H1 (cell line): ENCODE measurements around the gene PCDH20. TPM values are rescaled to one million over a fixed set of nuclear protein-coding genes. Genes with fewer than 3 reads are reported as not detected.

Experiments used
- CTCF ChIA-PET: fragments of 300-600 bp; sonication (Branson Sonifier 250); formaldehyde crosslinking; loops from one replicate; lab custom pipeline; 2021; ENCODE audit not compliant: partially characterized antibody; lab: Charles Lee
- POLR2A ChIA-PET: fragments of 300-600 bp; sonication (Branson Sonifier 250); formaldehyde crosslinking; loops from one replicate; lab custom pipeline; 2021; ENCODE audit warnings: inconsistent platforms; ENCODE audit not compliant: partially characterized antibody; lab: Charles Lee
- DNase-seq, 2 experiments: peaks; one replicate each; pipeline versions ENCODE4 v3.0.0 to v3.0.0-alpha.2; 2010 to 2022; ENCODE audit warnings: low spot score in 2 of 2, low read depth in 1 of 2, mixed read lengths in 1 of 2
- FAIRE-seq: peaks from 2 replicates; lab custom pipeline; 2011; peaks lifted over from hg19 to GRCh38; lab: Jason Lieb, UNC
- H2AFZ ChIP-seq: 2 replicates; pipeline ENCODE4 v1.8.1; 2012; ENCODE audit warnings: low read length, inconsistent platforms
- H2AK5ac ChIP-seq: 2 replicates; pipeline ENCODE4 v1.6.1; 2013; ENCODE audit warnings: low read depth, low read length
- H2BK120ac ChIP-seq: replicated peaks from 2 replicates; pipeline ENCODE3; 2013; ENCODE audit warnings: low read depth, low read length, inconsistent platforms
- H2BK12ac ChIP-seq: 2 replicates; pipeline ENCODE4 v1.6.1; 2013; ENCODE audit warnings: low read depth, low read length
- H2BK15ac ChIP-seq: 2 replicates; pipeline ENCODE4 v1.6.1; 2013; ENCODE audit warnings: low read length
- H2BK20ac ChIP-seq: 2 replicates; pipeline ENCODE4 v1.6.1; 2013; ENCODE audit warnings: low read length
- H2BK5ac ChIP-seq: 2 replicates; pipeline ENCODE4 v1.6.1; 2013; ENCODE audit warnings: low read depth, low read length
- H3K14ac ChIP-seq: 2 replicates; pipeline ENCODE4 v1.6.1; 2013; ENCODE audit warnings: inconsistent platforms; ENCODE audit not compliant: insufficient read length
- H3K18ac ChIP-seq: 2 replicates; pipeline ENCODE4 v1.6.1; 2013; ENCODE audit warnings: low read length; ENCODE audit errors: extremely low read depth
- H3K23ac ChIP-seq: 2 replicates; pipeline ENCODE4 v1.6.1; 2013; ENCODE audit warnings: inconsistent platforms; ENCODE audit not compliant: insufficient read length
- H3K23me2 ChIP-seq: 2 replicates; pipeline ENCODE4 v1.6.1; 2013; ENCODE audit warnings: low read depth, low read length
- H3K27ac ChIP-seq: 2 replicates; pipeline ENCODE4 v1.6.1; 2011; ENCODE audit warnings: low read depth, low read length, inconsistent platforms
- H3K27me3 ChIP-seq, 4 experiments: replicated peaks in 1 of 4; 1 replicate in 1 of 4; 2 replicates in 3 of 4; pipeline versions ENCODE4 v1.6.1 to v1.8.1; 2011 to 2013; ENCODE audit warnings: low read length in 3 of 4, mild to moderate bottlenecking in 3 of 4, inconsistent platforms in 2 of 4, mixed read lengths in 2 of 4, moderate library complexity in 1 of 4; ENCODE audit not compliant: control insufficient read depth in 3 of 4, insufficient read depth in 3 of 4; ENCODE audit errors: extremely low read depth in 1 of 4
- H3K36me3 ChIP-seq, 4 experiments: 2 replicates each; pipeline versions ENCODE4 v1.6.1 to v1.8.1; 2011 to 2013; ENCODE audit warnings: mild to moderate bottlenecking in 4 of 4, low read length in 3 of 4, moderate library complexity in 2 of 4, control low read depth in 1 of 4, inconsistent platforms in 1 of 4; ENCODE audit not compliant: insufficient read depth in 4 of 4, control insufficient read depth in 2 of 4
- H3K4ac ChIP-seq: replicated peaks from 2 replicates; pipeline ENCODE3; 2013; ENCODE audit warnings: low read length, low read depth, mixed read lengths, inconsistent platforms; ENCODE audit not compliant: insufficient read length
- H3K4me1 ChIP-seq, 4 experiments: replicated peaks in 1 of 4; 1 replicate in 1 of 4; 2 replicates in 3 of 4; pipeline versions ENCODE4 v1.6.1 to v1.8.1; 2011 to 2013; ENCODE audit warnings: low read length in 3 of 4, inconsistent platforms in 2 of 4, mixed read lengths in 1 of 4; ENCODE audit not compliant: insufficient read depth in 4 of 4, control insufficient read depth in 3 of 4
- H3K4me2 ChIP-seq, 2 experiments: 2 replicates each; pipeline versions ENCODE4 v1.6.1 to v1.8.1; 2011 to 2013; ENCODE audit warnings: low read depth in 2 of 2, low read length in 2 of 2, control low read depth in 1 of 2, inconsistent platforms in 1 of 2, mild to moderate bottlenecking in 1 of 2; ENCODE audit not compliant: insufficient read depth in 1 of 2
- H3K4me3 ChIP-seq, 4 experiments: fragments of 200-600, 300-600 bp in 1 of 4; sonication (generic), shearing (Covaris generic), sonication (Bioruptor Twin) in 1 of 4; 2 replicates each; pipeline versions ENCODE4 v1.5.1 to v1.8.1; 2011 to 2016; ENCODE audit warnings: low read length in 4 of 4, low read depth in 3 of 4, control low read depth in 2 of 4, inconsistent platforms in 2 of 4, mild to moderate bottlenecking in 2 of 4, mixed read lengths in 1 of 4, moderate library complexity in 1 of 4; ENCODE audit not compliant: insufficient read depth in 2 of 4; ENCODE audit errors: extremely low read depth in 1 of 4
- H3K56ac ChIP-seq: replicated peaks from 2 replicates; pipeline ENCODE3; 2013; ENCODE audit warnings: low read depth, mild to moderate bottlenecking, mixed read lengths, low read length, inconsistent platforms; ENCODE audit not compliant: insufficient read length
- H3K79me1 ChIP-seq: 2 replicates; pipeline ENCODE4 v1.6.1; 2013; ENCODE audit warnings: low read depth, low read length, control low read depth
- H3K79me2 ChIP-seq, 2 experiments: 2 replicates each; pipeline versions ENCODE4 v1.6.1 to v1.8.1; 2012 to 2013; ENCODE audit warnings: low read length in 2 of 2, mild to moderate bottlenecking in 2 of 2, inconsistent platforms in 1 of 2; ENCODE audit not compliant: insufficient read depth in 2 of 2, control insufficient read depth in 1 of 2
- H3K9ac ChIP-seq, 4 experiments: replicated peaks in 1 of 4; 1 replicate in 1 of 4; 2 replicates in 3 of 4; pipeline versions ENCODE4 v1.6.1 to v1.8.1; 2011 to 2013; ENCODE audit warnings: low read depth in 3 of 4, low read length in 3 of 4, control low read depth in 2 of 4, mild to moderate bottlenecking in 2 of 4, moderate library complexity in 2 of 4, inconsistent platforms in 1 of 4; ENCODE audit errors: extremely low read depth in 1 of 4
- H3K9me3 ChIP-seq, 2 experiments: 2 replicates each; pipeline versions ENCODE4 v1.6.1 to v1.8.1; 2012 to 2013; ENCODE audit warnings: mild to moderate bottlenecking in 2 of 2, moderate library complexity in 2 of 2, control low read depth in 1 of 2, inconsistent platforms in 1 of 2, low read depth in 1 of 2, low read length in 1 of 2, mixed read lengths in 1 of 2; ENCODE audit not compliant: insufficient read depth in 2 of 2
- H4K20me1 ChIP-seq, 2 experiments: replicated peaks in 1 of 2; 2 replicates each; pipeline versions ENCODE3 to v1.8.1; 2011 to 2013; ENCODE audit warnings: inconsistent platforms in 2 of 2, low read length in 2 of 2, mild to moderate bottlenecking in 1 of 2; ENCODE audit not compliant: insufficient read depth in 2 of 2, control insufficient read depth in 1 of 2
- H4K5ac ChIP-seq: 2 replicates; pipeline ENCODE4 v1.6.1; 2013; ENCODE audit warnings: low read length, low read depth, mixed read lengths, inconsistent platforms; ENCODE audit not compliant: insufficient read length
- H4K8ac ChIP-seq: 2 replicates; pipeline ENCODE4 v1.8.0; 2013; ENCODE audit warnings: mild to moderate bottlenecking, moderate library complexity, low read length, inconsistent platforms; ENCODE audit not compliant: insufficient read depth; ENCODE audit errors: extremely low read depth
- H4K91ac ChIP-seq: replicated peaks from 2 replicates; pipeline ENCODE3; 2013; ENCODE audit warnings: low read length, mixed read lengths, inconsistent platforms; ENCODE audit not compliant: insufficient read length
- ASH2L ChIP-seq: fragments of 200-600, 300-600 bp; sonication (generic); IDR thresholded peaks from one replicate; pipeline ENCODE4 v1.7.1; 2017; ENCODE audit warnings: low read length
- CTCF ChIP-seq, 3 experiments: IDR thresholded peaks; 1 replicate in 2 of 3; 2 replicates in 1 of 3; pipeline versions ENCODE4 v1.5.1 to v1.6.1; 2011; ENCODE audit warnings: low read length in 3 of 3, mild to moderate bottlenecking in 3 of 3, inconsistent platforms in 2 of 3, low read depth in 1 of 3, moderate library complexity in 1 of 3; ENCODE audit not compliant: insufficient read depth in 1 of 3; ENCODE audit errors: control extremely low read depth in 1 of 3
- HDAC2 ChIP-seq, 2 experiments: fragments of 300-600 bp in 1 of 2; sonication (generic) in 1 of 2; IDR thresholded peaks; 2 replicates each; pipeline ENCODE4 v1.6.1; 2011 to 2012; ENCODE audit warnings: low read depth in 2 of 2, low read length in 2 of 2, mild to moderate bottlenecking in 2 of 2, moderate library complexity in 2 of 2, borderline replicate concordance in 1 of 2, inconsistent platforms in 1 of 2
- MAX ChIP-seq: IDR thresholded peaks from 2 replicates; pipeline ENCODE4 v1.6.1; 2012; ENCODE audit warnings: inconsistent platforms
- RAD21 ChIP-seq, 2 experiments: IDR thresholded peaks in 1 of 2; conservative IDR thresholded peaks in 1 of 2; 2 replicates each; pipeline ENCODE4 v1.6.1; 2011; ENCODE audit warnings: low read depth in 2 of 2, low read length in 2 of 2, improper control_type of control experiment in 1 of 2, inconsistent platforms in 1 of 2, mild to moderate bottlenecking in 1 of 2, moderate library complexity in 1 of 2
- RNF2 ChIP-seq: fragments of 200-900, 300-1000 bp; sonication (generic); IDR thresholded peaks from 2 replicates; pipeline ENCODE4 v1.7.1; 2016; ENCODE audit warnings: borderline replicate concordance, low read depth, mild to moderate bottlenecking, antibody characterized with exemption, low read length; ENCODE audit not compliant: poor library complexity, severe bottlenecking; ENCODE audit errors: missing control alignments
- YY1 ChIP-seq: IDR thresholded peaks from 2 replicates; pipeline ENCODE4 v1.6.1; 2011; ENCODE audit warnings: low read depth, mild to moderate bottlenecking, low read length
- WGBS, 2 experiments: shearing (Covaris generic) in 1 of 2; methylation state at CpG; one replicate each; pipeline versions ENCODE4 v1.1.6 to v1.1.7; 2013 to 2015; ENCODE audit warnings: low lambda C conversion rate in 2 of 2, mixed read lengths in 2 of 2, inconsistent platforms in 1 of 2, low coverage in 1 of 2, missing lambda C conversion rate in 1 of 2; ENCODE audit not compliant: insufficient replicate concordance in 2 of 2, insufficient coverage in 1 of 2, insufficient read length in 1 of 2; ENCODE audit errors: extremely low coverage in 1 of 2, missing lambda C conversion rate in 1 of 2; 5-methylcytosine and 5-hydroxymethylcytosine counted together
- polyA plus RNA-seq, 7 experiments: library from polyadenylated mRNA; depleted of rRNA in 3 of 7; stranded (reverse) in 5 of 7; unstranded in 2 of 7; fragments of >200 nt in 5 of 7; fragments of 200-250 nt in 2 of 7; gene quantifications; 1 replicate in 5 of 7; 2 replicates in 1 of 7; 4 replicates in 1 of 7; pipeline versions ENCODE4 v1.2.1 to v1.2.3, GENCODE V29; 2011 to 2013; ENCODE audit warnings: missing spikeins in 2 of 7, mixed read lengths in 2 of 7
- total RNA-seq: library from RNA; stranded (reverse); fragmentation: NEBNext Ultra II Directional; extraction: Animal tissue kit (Norgen Biotek cat#: 25700); gene quantifications from 2 replicates; pipeline ENCODE4 v1.2.1, GENCODE V29; 2021

The PCDH20 gene
- total and polyA plus RNA-seq, 2 of the 8 experiments (the other 6 are each of a cell fraction or from before 2014, with no cell fraction given): 0.65 to 2.2 TPM

GRCh38 chr13:61415058-61415721 is 459 bp downstream of the PCDH20 start:
- Histone ChIP-seq H2BK120ac (no peak overlapping the region), H3K27ac (no peak overlapping the region), H3K14ac (no peak overlapping the region), H3K27me3 (peaks cover 2 to 21% (median 16%) of the 10 kb centered on the region in 4 experiments), H3K9me3 (no peaks in the 10 kb centered on the region), H2BK20ac (no peak overlapping the region), H2AFZ (peak overlapping the region; percentile 98), H3K4me1 (no peaks in the 10 kb centered on the region), H2BK15ac (no peak overlapping the region), H3K23me2 (peaks cover 18% of the 10 kb centered on the region), H2AK5ac (no peak overlapping the region), H4K5ac (no peak overlapping the region), H2BK12ac (no peak overlapping the region), H3K79me1 (no peaks in the 10 kb centered on the region), H3K9ac (peak overlapping the region in 1 of 4 experiments; percentile 52; a peak in 2 of 7 replicates), H3K4me2 (peak overlapping the region; percentile 83 to 84), H4K91ac (no peak overlapping the region), H2BK5ac (peak overlapping the region; percentile 36; the same call in 1 of the 2 replicates), H3K79me2 (no peaks in the 10 kb centered on the region), H3K4ac (no peak overlapping the region), H4K8ac (peak overlapping the region; percentile 88; the same call in 1 of the 2 replicates), H4K20me1 (peaks cover 0 to 2% of the 10 kb centered on the region in 2 experiments), H3K56ac (no peak overlapping the region), H3K23ac (no peak overlapping the region), H3K36me3 (no peaks in the 10 kb centered on the region), H3K4me3 (peak overlapping the region; percentile 62 to 80 (median 70)), H3K18ac (no peak overlapping the region; the same call in 1 of the 2 replicates)
- CTCF ChIA-PET: interaction anchor here (0.9 to 4.4 kb wide), 4 partner anchors 10 to 967 kb away, joined by 3 to 15 read pairs (median 4); no protein-coding TSS in a partner anchor
- DNase-seq (peak; percentile 78 to 83), FAIRE-seq (no peak)
- POLR2A ChIA-PET: interaction anchor here (1.1 kb wide), 1 partner anchor 10 kb away, joined by 3 read pairs; no protein-coding TSS in a partner anchor
- 2% methylated on average over 30 of the region's 30 CpGs; no CpG with 5 or more reads in 1 of the 2 experiments for WGBS, 2 experiments
- peak; percentile 79 for TF ChIP-seq ASH2L
- no peak for TF ChIP-seq HDAC2 (IDR thresholded peaks at IDR 0.05; ENCODE audit: borderline replicate concordance in 1 of 2, low read depth in 2 of 2, low read length in 2 of 2)
- TF ChIP-seq YY1: 0 out of 2 replicates have a peak, but pooled peaks have one; percentile 68
- TF ChIP-seq RAD21 (IDR thresholded peaks at IDR 0.05 in 1 of 2, conservative IDR thresholded peaks at IDR 0.05 in 1 of 2; ENCODE audit: low read depth in 2 of 2, low read length in 2 of 2): 0 out of 4 replicates have a peak, but pooled peaks of 1 of the 2 experiments have one; percentile 8
- TF ChIP-seq MAX: no peak
- no peak for TF ChIP-seq RNF2
- TF ChIP-seq CTCF (IDR thresholded peaks at IDR 0.05; ENCODE audit: control extremely low read depth in 1 of 3, insufficient read depth in 1 of 3, low read depth in 1 of 3, low read length in 3 of 3): peak in 1 of 3 experiments; percentile 5; a peak in 1 of 4 replicates
